ENCODE data around the gene OSBP2.

Gene OSBP2

DNA sequence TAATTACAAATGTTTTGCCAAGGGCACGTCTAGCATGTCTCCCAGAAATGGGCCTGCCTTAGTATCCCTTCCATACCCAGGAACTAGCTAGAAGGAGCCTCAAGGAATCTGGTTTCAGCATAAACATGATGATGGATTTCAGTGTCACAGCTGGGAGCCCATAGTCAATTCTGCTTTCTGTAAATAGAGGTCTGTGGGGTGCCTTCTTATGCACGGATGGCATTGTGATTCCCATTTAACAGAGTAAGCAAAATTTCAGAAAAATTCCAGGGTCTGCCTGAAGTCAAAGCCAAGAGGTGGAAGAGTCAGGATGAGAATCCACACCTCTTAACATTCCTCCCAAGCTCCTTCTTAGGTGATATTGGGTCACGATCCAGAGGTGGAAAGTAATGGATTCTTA is 39.1 kb upstream of the OSBP2 start:
- Histone ChIP-seq H3K4me2 (ENCODE audit: low read length) (no peak overlapping the region), H3K79me1 (ENCODE audit: low read length) (no peaks in the 10 kb centered on the region), H4K91ac (ENCODE audit: low read depth, low read length) (no peak overlapping the region), H3K14ac (ENCODE audit: low read length) (no peak overlapping the region), H3K79me2 (ENCODE audit: control insufficient read depth, insufficient read depth, low read length, poor library complexity) (no peaks in the 10 kb centered on the region), H3K23ac (ENCODE audit: low read length) (no peak overlapping the region), H4K8ac (ENCODE audit: low read depth, low read length) (no peak overlapping the region), H3K4ac (ENCODE audit: low read depth, low read length) (no peak overlapping the region), H2BK5ac (ENCODE audit: low read depth, low read length, poor library complexity) (no peak overlapping the region), H3K9ac (ENCODE audit: low read length) (no peak overlapping the region), H3K27ac (ENCODE audit: low read depth, low read length) (no peak overlapping the region), H4K12ac (ENCODE audit: low read depth, low read length) (no peak overlapping the region), H3K4me1 (ENCODE audit: control insufficient read depth in 1 of 2, insufficient read depth in 2 of 2, low read length in 2 of 2) (no peaks in the 10 kb centered on the region), H3K4me3 (ENCODE audit: low read depth, low read length) (no peak overlapping the region), H3K36me3 (ENCODE audit: control insufficient read depth in 1 of 2, insufficient read depth in 2 of 2, low read length in 2 of 2) (no peaks in the 10 kb centered on the region), H3K18ac (ENCODE audit: low read length) (no peak overlapping the region), H2BK12ac (ENCODE audit: low read length) (no peak overlapping the region), H3K9me3 (ENCODE audit: insufficient read depth, low read depth, low read length) (no peaks in the 10 kb centered on the region), H2AK5ac (ENCODE audit: low read length) (no peak overlapping the region), H2AFZ (ENCODE audit: insufficient read depth, low read length, poor library complexity) (no peak overlapping the region), H3K27me3 (ENCODE audit: insufficient read depth, low read length) (no peaks in the 10 kb centered on the region), H2BK120ac (ENCODE audit: insufficient read depth, low read length, poor library complexity) (no peak overlapping the region)
- no CpG with 5 or more reads among the region's 3 CpGs for WGBS (ENCODE audit: extremely low coverage, insufficient coverage, insufficient read length)
- DNase-seq, result no peak

DNA sequence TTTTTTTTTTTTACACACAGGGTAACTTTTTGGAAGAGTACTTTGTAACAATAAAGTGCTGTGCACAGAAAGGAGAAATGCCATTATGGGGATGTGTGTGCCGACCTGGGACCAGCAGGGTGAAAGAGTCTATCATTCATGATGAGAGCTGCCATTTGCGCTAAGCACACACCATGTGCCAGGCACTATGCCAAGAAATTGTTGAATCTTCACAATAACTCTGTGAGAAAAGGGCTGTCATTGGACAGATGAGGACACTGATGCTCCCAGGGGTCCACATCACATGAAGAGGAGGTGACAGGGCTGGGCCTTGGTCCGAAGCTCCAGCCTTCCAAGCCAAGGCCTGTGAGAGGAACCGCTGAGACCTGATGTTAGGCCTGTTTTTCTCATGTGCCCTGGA is 32.6 kb upstream of the OSBP2 start:
- Histone ChIP-seq H3K14ac (ENCODE audit: low read length) (no peak overlapping the region), H3K27me3 (ENCODE audit: insufficient read depth, low read length) (no peaks in the 10 kb centered on the region), H3K27ac (ENCODE audit: low read depth, low read length) (no peak overlapping the region), H3K4me3 (ENCODE audit: low read depth, low read length) (no peak overlapping the region), H4K12ac (ENCODE audit: low read depth, low read length) (no peak overlapping the region), H3K23ac (ENCODE audit: low read length) (no peak overlapping the region), H2BK120ac (ENCODE audit: insufficient read depth, low read length, poor library complexity) (no peak overlapping the region), H2BK5ac (ENCODE audit: low read depth, low read length, poor library complexity) (no peak overlapping the region), H4K8ac (ENCODE audit: low read depth, low read length) (no peak overlapping the region), H2AK5ac (ENCODE audit: low read length) (no peak overlapping the region), H3K9ac (ENCODE audit: low read length) (no peak overlapping the region), H3K4me1 (ENCODE audit: control insufficient read depth in 1 of 2, insufficient read depth in 2 of 2, low read length in 2 of 2) (peaks cover 0 to 2% of the 10 kb centered on the region in 2 experiments), H3K79me1 (ENCODE audit: low read length) (no peaks in the 10 kb centered on the region), H3K36me3 (ENCODE audit: control insufficient read depth in 1 of 2, insufficient read depth in 2 of 2, low read length in 2 of 2) (peaks cover 3 to 11% of the 10 kb centered on the region in 2 experiments), H3K18ac (ENCODE audit: low read length) (no peak overlapping the region), H2AFZ (ENCODE audit: insufficient read depth, low read length, poor library complexity) (no peak overlapping the region), H3K4me2 (ENCODE audit: low read length) (no peak overlapping the region), H2BK12ac (ENCODE audit: low read length) (no peak overlapping the region), H3K79me2 (ENCODE audit: control insufficient read depth, insufficient read depth, low read length, poor library complexity) (no peaks in the 10 kb centered on the region), H4K91ac (ENCODE audit: low read depth, low read length) (no peak overlapping the region), H3K9me3 (ENCODE audit: insufficient read depth, low read depth, low read length) (no peaks in the 10 kb centered on the region), H3K4ac (ENCODE audit: low read depth, low read length) (no peak overlapping the region)
- DNase-seq, result no peak
- WGBS (ENCODE audit: extremely low coverage, insufficient coverage, insufficient read length), result no CpG with 5 or more reads among the region's 4 CpGs

DNA sequence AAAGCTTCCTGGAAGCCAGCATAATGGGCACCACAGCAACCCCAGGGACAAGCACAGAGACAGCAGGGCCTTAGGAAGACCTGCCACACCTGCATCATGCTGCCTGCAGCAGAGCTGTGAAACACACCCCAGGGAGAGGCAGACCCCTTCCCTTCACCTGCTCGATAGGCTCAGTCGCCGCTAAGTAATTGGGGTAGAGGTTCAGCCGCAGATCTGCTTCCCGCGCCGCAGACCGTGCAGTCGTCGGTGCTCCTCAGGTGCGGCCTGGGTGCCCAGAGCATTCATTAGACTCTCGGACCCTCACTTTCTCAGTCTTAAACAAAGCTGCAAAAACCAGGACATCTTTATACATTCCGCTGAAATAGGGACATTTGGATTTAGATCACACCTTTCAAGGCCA is 29.9 kb upstream of the OSBP2 start:
- H3K36me3 ChIP-seq (ENCODE audit: control insufficient read depth in 1 of 2, insufficient read depth in 2 of 2, low read length in 2 of 2), result peaks cover 3 to 11% of the 10 kb centered on the region in 2 experiments
- no peak overlapping the region for H3K23ac ChIP-seq (ENCODE audit: low read length)
- H3K4me3 ChIP-seq (ENCODE audit: low read depth, low read length), result no peak overlapping the region
- no peak overlapping the region for H4K12ac ChIP-seq (ENCODE audit: low read depth, low read length)
- H3K4me1 ChIP-seq (ENCODE audit: control insufficient read depth in 1 of 2, insufficient read depth in 2 of 2, low read length in 2 of 2), result peaks cover 6 to 10% of the 10 kb centered on the region in 2 experiments
- no peak overlapping the region for H3K18ac ChIP-seq (ENCODE audit: low read length)
- no peak overlapping the region for H2BK12ac ChIP-seq (ENCODE audit: low read length)
- H3K27ac ChIP-seq (ENCODE audit: low read depth, low read length), result no peak overlapping the region
- H4K8ac ChIP-seq (ENCODE audit: low read depth, low read length), result no peak overlapping the region
- H3K79me2 ChIP-seq (ENCODE audit: control insufficient read depth, insufficient read depth, low read length, poor library complexity), result peaks cover 2% of the 10 kb centered on the region
- H3K4ac ChIP-seq (ENCODE audit: low read depth, low read length), result no peak overlapping the region
- H3K27me3 ChIP-seq (ENCODE audit: insufficient read depth, low read length), result peaks cover 5% of the 10 kb centered on the region
- H3K14ac ChIP-seq (ENCODE audit: low read length), result no peak overlapping the region
- no CpG with 5 or more reads among the region's 13 CpGs for WGBS (ENCODE audit: extremely low coverage, insufficient coverage, insufficient read length)
- no peak overlapping the region for H3K9ac ChIP-seq (ENCODE audit: low read length)
- no peak for DNase-seq
- no peak overlapping the region for H2AK5ac ChIP-seq (ENCODE audit: low read length)
- no peak overlapping the region for H3K4me2 ChIP-seq (ENCODE audit: low read length)
- peaks cover 2% of the 10 kb centered on the region for H3K79me1 ChIP-seq (ENCODE audit: low read length)
- H2BK5ac ChIP-seq (ENCODE audit: low read depth, low read length, poor library complexity), result no peak overlapping the region
- H3K9me3 ChIP-seq (ENCODE audit: insufficient read depth, low read depth, low read length), result no peaks in the 10 kb centered on the region
- no peak overlapping the region for H2AFZ ChIP-seq (ENCODE audit: insufficient read depth, low read length, poor library complexity)
- no peak overlapping the region for H4K91ac ChIP-seq (ENCODE audit: low read depth, low read length)
- no peak overlapping the region for H2BK120ac ChIP-seq (ENCODE audit: insufficient read depth, low read length, poor library complexity)

DNA sequence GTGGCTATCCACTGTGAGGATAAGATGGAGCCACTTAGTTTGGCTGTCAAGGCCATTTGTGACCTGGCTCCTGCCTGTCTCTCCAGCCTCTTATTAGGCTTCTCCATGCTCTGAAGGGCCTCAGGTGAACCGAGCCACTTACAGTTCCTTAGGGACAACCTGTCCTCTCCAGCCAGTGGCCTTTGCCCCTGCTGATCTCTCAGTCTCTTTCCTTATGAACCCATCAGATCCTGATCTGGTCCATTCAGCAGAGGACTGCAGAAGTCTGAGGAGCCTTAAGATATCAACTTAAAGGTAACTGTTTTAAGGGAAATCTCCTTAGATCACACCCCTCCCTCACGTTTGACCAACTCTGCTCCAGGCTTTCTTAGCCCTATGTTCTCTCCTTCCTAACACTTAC is 29.4 kb upstream of the OSBP2 start:
- no peak overlapping the region for H3K14ac ChIP-seq (ENCODE audit: low read length)
- H3K9ac ChIP-seq (ENCODE audit: low read length), result no peak overlapping the region
- H3K36me3 ChIP-seq (ENCODE audit: control insufficient read depth in 1 of 2, insufficient read depth in 2 of 2, low read length in 2 of 2), result peaks cover 3 to 11% of the 10 kb centered on the region in 2 experiments
- no peak overlapping the region for H2BK12ac ChIP-seq (ENCODE audit: low read length)
- peaks cover 2% of the 10 kb centered on the region for H3K79me1 ChIP-seq (ENCODE audit: low read length)
- no peak overlapping the region for H4K12ac ChIP-seq (ENCODE audit: low read depth, low read length)
- no peak overlapping the region for H3K18ac ChIP-seq (ENCODE audit: low read length)
- H4K8ac ChIP-seq (ENCODE audit: low read depth, low read length), result no peak overlapping the region
- no peak overlapping the region for H2AFZ ChIP-seq (ENCODE audit: insufficient read depth, low read length, poor library complexity)
- H3K4ac ChIP-seq (ENCODE audit: low read depth, low read length), result no peak overlapping the region
- H4K91ac ChIP-seq (ENCODE audit: low read depth, low read length), result no peak overlapping the region
- H3K79me2 ChIP-seq (ENCODE audit: control insufficient read depth, insufficient read depth, low read length, poor library complexity), result peaks cover 2% of the 10 kb centered on the region
- no peak overlapping the region for H2BK120ac ChIP-seq (ENCODE audit: insufficient read depth, low read length, poor library complexity)
- H3K4me2 ChIP-seq (ENCODE audit: low read length), result no peak overlapping the region
- no peak overlapping the region for H2AK5ac ChIP-seq (ENCODE audit: low read length)
- H3K23ac ChIP-seq (ENCODE audit: low read length), result no peak overlapping the region
- no peaks in the 10 kb centered on the region for H3K9me3 ChIP-seq (ENCODE audit: insufficient read depth, low read depth, low read length)
- WGBS (ENCODE audit: extremely low coverage, insufficient coverage, insufficient read length), result no CpG with 5 or more reads among the region's 2 CpGs
- peaks cover 6 to 10% of the 10 kb centered on the region in 2 experiments for H3K4me1 ChIP-seq (ENCODE audit: control insufficient read depth in 1 of 2, insufficient read depth in 2 of 2, low read length in 2 of 2)
- no peak overlapping the region for H3K27ac ChIP-seq (ENCODE audit: low read depth, low read length)
- H3K4me3 ChIP-seq (ENCODE audit: low read depth, low read length), result no peak overlapping the region
- peaks cover 5% of the 10 kb centered on the region for H3K27me3 ChIP-seq (ENCODE audit: insufficient read depth, low read length)
- DNase-seq, result no peak
- no peak overlapping the region for H2BK5ac ChIP-seq (ENCODE audit: low read depth, low read length, poor library complexity)
